Testis (tissue), 3 donors: ENCODE data around the gene ITLN2. TPM values are rescaled to one million over a fixed set of nuclear protein-coding genes. Genes with fewer than 3 reads are reported as not detected.

ENCODE experiments used
- DNase-seq: peaks from one replicate; pipeline ENCODE4 v3.0.0-alpha.2; 2019
- H3K27ac ChIP-seq, 2 donors: fragments of 200-600 bp; sonication (generic); one replicate each; pipeline ENCODE4 v1.5.1; 2019
- H3K27me3 ChIP-seq: fragments of 200-600 bp; sonication (generic); one replicate; pipeline ENCODE4 v1.5.1; 2019
- H3K36me3 ChIP-seq: fragments of 200-600 bp; sonication (generic); one replicate; pipeline ENCODE4 v1.5.1; 2017; ENCODE audit warnings: low read depth; ENCODE audit errors: missing control alignments
- H3K4me1 ChIP-seq: fragments of 200-600 bp; sonication (generic); one replicate; pipeline ENCODE4 v1.5.1; 2019
- H3K4me3 ChIP-seq, 2 donors: fragments of 200-600 bp; sonication (generic); one replicate each; pipeline ENCODE4 v1.5.1; 2017 to 2019
- H3K9me3 ChIP-seq: fragments of 200-600 bp; sonication (generic); one replicate; pipeline ENCODE4 v1.5.1; 2017
- POLR2A ChIP-seq: fragments of 450-650 bp; IDR thresholded peaks from one replicate; pipeline ENCODE4 v1.6.1; 2017; ENCODE audit warnings: antibody characterized with exemption, mild to moderate bottlenecking, moderate library complexity
- WGBS, 2 donors: methylation state at CpG; one replicate each; pipeline ENCODE4 v1.1.5; 2018; 5-methylcytosine and 5-hydroxymethylcytosine counted together
- intact Hi-C: fragments of 100-400 bp; cut with DNase I; formaldehyde crosslinking; loops from one replicate; pipeline ENCODE4 v1.15.1; 2023; ENCODE audit warnings: low total_unique reads
- polyA plus RNA-seq: library from polyadenylated mRNA; stranded (reverse); fragments of 350-450 nt; fragmentation: Illumina TruSeq; extraction: RNeasy Lipid Tissue Mini Kit (QIAGEN cat#74804); gene quantifications from one replicate; pipeline ENCODE4 v1.2.3, GENCODE V29; 2014; ENCODE audit warnings: low read depth, low replicate concordance; ENCODE audit not compliant: insufficient read depth
- total RNA-seq, 2 donors: library from RNA; depleted of rRNA; stranded (reverse); fragments of >200 nt; gene quantifications; one replicate each; pipeline ENCODE4 v1.2.3, GENCODE V29; 2016
- TF ChIP-seq, protein P1 (sequence below), 3 experiments: fragments of 450-650 bp in 2 of 3; fragments of 200-600 bp in 1 of 3; sonication (generic) in 1 of 3; IDR thresholded peaks; one replicate each; pipeline ENCODE4 v1.5.1; 2016 to 2019; ENCODE audit warnings: antibody characterized with exemption in 3 of 3, mild to moderate bottlenecking in 2 of 3, moderate library complexity in 1 of 3

The ITLN2 gene
- total and polyA plus RNA-seq, 3 donors from 2014 or later = 1.5 to 6.4 TPM; not detected in 1

DNA sequence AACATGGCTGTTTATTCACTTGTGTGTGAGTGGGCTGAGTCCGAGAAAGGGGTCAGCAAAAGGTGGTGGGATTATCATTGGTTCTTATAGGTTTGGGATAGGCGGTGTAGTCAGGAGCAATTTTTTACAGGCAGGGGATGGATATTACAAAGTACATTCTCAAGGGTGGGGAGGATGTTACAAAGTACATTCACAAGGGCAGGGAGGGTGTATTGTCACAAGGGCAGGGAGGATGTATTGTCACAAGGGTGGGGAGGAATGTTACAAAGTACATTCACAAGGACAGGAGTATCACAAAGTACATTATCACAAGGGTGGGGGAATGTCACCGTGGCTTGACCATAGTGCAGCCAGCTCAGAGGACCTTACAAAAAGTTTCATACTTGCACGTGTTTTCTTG is 31.1 kb upstream of the ITLN2 start:
- intact Hi-C loops = no loop called here
- H3K27me3 ChIP-seq = no peaks in the 10 kb centered on the region
- no peak for TF ChIP-seq POLR2A
- TF ChIP-seq, protein P1, sequence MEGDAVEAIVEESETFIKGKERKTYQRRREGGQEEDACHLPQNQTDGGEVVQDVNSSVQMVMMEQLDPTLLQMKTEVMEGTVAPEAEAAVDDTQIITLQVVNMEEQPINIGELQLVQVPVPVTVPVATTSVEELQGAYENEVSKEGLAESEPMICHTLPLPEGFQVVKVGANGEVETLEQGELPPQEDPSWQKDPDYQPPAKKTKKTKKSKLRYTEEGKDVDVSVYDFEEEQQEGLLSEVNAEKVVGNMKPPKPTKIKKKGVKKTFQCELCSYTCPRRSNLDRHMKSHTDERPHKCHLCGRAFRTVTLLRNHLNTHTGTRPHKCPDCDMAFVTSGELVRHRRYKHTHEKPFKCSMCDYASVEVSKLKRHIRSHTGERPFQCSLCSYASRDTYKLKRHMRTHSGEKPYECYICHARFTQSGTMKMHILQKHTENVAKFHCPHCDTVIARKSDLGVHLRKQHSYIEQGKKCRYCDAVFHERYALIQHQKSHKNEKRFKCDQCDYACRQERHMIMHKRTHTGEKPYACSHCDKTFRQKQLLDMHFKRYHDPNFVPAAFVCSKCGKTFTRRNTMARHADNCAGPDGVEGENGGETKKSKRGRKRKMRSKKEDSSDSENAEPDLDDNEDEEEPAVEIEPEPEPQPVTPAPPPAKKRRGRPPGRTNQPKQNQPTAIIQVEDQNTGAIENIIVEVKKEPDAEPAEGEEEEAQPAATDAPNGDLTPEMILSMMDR (IDR thresholded peaks at IDR 0.05) = no peak
- 69 to 75% methylated on average over 4 of the region's 4 CpGs for WGBS, 2 donors
- H3K4me3 ChIP-seq = no peak overlapping the region
- no peaks in the 10 kb centered on the region for H3K9me3 ChIP-seq
- DNase-seq = peak; percentile 33
- no peaks in the 10 kb centered on the region for H3K36me3 ChIP-seq
- H3K4me1 ChIP-seq = peaks cover 3% of the 10 kb centered on the region
- no peak overlapping the region for H3K27ac ChIP-seq

DNA sequence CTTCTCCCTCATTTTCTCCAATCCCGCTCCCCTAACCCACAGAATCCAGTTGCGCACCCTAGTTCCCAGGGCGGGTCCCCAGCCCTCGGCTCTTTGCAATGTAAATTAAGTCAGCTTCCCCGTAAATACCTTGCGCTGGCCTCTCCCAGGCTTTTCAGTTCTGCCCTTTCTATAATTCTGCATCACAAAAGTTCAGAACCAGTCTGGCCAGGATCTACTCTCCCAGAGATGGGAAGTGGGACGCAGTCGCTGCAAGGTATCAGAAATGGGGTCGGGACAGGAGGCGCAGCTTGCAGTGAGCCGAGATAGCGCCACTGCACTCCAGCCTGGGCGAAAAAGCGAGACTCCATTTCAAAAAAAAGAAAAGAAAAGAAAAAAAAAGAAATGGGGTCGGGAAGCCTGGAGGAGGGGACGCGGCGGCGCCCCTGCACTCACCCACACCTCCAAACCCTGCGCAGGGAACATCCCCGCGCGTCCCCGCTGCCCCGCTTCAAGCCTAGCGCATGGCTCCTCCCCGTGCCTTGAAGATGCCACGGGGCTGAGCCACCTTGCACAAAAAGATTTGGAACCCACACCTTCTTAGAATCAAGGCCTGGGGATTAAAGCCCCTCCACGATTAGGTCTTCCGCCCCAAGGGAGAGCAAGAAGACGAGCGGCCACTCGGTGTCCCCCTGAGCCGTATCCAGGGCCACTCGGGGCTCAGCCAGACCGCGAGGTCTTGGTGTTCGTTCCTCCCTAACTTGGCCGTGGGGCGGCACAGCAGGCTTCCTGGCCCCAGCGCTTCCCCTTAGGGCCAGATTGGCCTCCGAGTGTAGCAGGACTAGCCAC is 27.2 kb upstream of the ITLN2 start:
- peak overlapping the region; percentile 21 to 23 for H3K4me3 ChIP-seq

DNA sequence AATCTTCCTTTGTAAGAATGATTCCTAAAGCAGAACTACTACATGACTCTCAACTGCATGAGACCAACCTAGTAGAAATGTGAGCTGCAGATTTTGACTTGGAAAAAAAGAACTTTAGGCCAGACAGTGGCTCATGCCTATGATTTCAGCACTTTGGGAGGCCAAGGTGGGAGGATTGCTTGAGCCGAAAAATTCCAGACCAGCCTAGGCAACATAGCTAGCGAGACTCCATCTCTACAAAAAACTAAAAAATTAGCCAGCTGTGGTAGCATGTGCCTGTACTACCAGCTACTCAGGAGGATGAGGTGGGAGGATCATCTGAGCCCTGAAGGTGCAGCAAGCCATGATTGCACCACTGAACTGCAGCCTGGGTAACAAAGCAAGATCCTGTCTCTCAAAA is 24.7 kb upstream of the ITLN2 start:
- intact Hi-C loops = no loop called here
- TF ChIP-seq, protein P1 (IDR thresholded peaks at IDR 0.05) = no peak
- no peak for TF ChIP-seq POLR2A
- H3K27me3 ChIP-seq = no peaks in the 10 kb centered on the region
- peaks cover 15% of the 10 kb centered on the region for H3K4me1 ChIP-seq
- H3K9me3 ChIP-seq = no peaks in the 10 kb centered on the region
- H3K27ac ChIP-seq = no peak overlapping the region
- WGBS, 2 donors = 65 to 75% methylated on average over 2 of the region's 2 CpGs
- no peak for DNase-seq
- H3K36me3 ChIP-seq = no peaks in the 10 kb centered on the region
- H3K4me3 ChIP-seq = no peak overlapping the region

More for the DNA sequence above, 27.2 kb upstream of the ITLN2 start:
- Histone ChIP-seq H3K4me1 (peaks cover 15% of the 10 kb centered on the region), H3K27ac (no peak overlapping the region), H3K36me3 (no peaks in the 10 kb centered on the region), H3K27me3 (no peaks in the 10 kb centered on the region), H3K9me3 (no peaks in the 10 kb centered on the region)
- WGBS, 2 donors = 17 to 33% methylated on average over 37 to 42 of the region's 42 CpGs
- TF ChIP-seq POLR2A = no peak
- TF ChIP-seq, protein P1 (IDR thresholded peaks at IDR 0.05) = no peak
- intact Hi-C loops = no loop called here
- DNase-seq = no peak

DNA sequence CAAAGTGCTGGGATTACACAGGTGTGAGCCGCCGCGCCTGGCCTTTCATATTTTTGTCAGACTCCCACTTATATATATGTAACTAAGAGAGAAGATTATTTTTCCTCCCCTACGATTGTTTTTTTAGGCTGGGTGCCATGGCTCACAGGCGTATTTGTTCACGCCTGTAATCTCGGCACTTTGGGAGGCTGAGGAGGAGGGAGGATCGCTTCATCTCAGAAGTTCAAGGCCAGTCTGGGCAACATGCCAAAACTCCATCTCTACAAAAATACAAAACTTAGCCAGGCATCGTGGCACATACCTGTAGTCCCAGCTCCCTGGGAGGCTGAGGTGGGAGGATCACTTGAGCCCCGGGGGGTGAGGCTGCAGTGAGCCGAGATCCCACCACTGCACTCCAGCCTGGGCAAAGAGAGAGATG is 23.9 kb upstream of the ITLN2 start:
- WGBS, 2 donors = 25 to 33% methylated on average over 11 of the region's 11 CpGs
- no peak for TF ChIP-seq POLR2A
- TF ChIP-seq, protein P1 (IDR thresholded peaks at IDR 0.05) = no peak

DNA sequence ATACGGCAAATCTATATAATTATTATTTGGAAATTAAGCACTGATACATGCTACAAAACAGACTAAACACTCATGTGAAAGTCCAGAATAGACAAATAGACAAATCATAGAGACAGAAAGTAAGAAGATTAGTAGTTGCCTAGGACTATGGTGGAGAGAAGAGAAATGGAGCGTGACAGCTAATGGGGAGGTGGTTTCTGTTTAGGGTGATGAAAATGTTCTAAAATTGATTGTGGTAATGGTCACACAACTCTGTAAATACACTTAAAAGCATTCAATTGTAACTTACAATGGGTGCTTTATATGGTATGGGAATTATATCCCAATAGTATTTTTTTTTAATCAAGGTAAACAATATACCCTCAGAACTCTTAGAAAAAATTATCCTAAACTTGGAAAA is 20.4 kb upstream of the ITLN2 start:
- no peak for TF ChIP-seq POLR2A
- TF ChIP-seq, protein P1 (IDR thresholded peaks at IDR 0.05) = no peak
- Histone ChIP-seq H3K36me3 (no peaks in the 10 kb centered on the region), H3K4me3 (no peak overlapping the region), H3K27ac (no peak overlapping the region), H3K9me3 (no peaks in the 10 kb centered on the region), H3K27me3 (no peaks in the 10 kb centered on the region), H3K4me1 (peaks cover 15% of the 10 kb centered on the region)
- WGBS, 2 donors = 95% methylated on average over 2 of the region's 2 CpGs
- DNase-seq = no peak
- intact Hi-C loops = no loop called here

More for the DNA sequence above, 23.9 kb upstream of the ITLN2 start:
- Histone ChIP-seq H3K4me1 (peaks cover 15% of the 10 kb centered on the region), H3K27me3 (no peaks in the 10 kb centered on the region), H3K4me3 (no peak overlapping the region), H3K27ac (no peak overlapping the region), H3K36me3 (no peaks in the 10 kb centered on the region), H3K9me3 (no peaks in the 10 kb centered on the region)
- intact Hi-C loops = no loop called here
- peak; percentile 91 for DNase-seq
